GM19025 (cell line): ENCODE results near the gene UBAC2.
"Not testable (repeated sequence)": the region's sequence is repeated elsewhere in the genome, so short reads cannot be mapped to it uniquely, and the experiment has no call there.

ENCODE experiments used
- ATAC-seq: cut with Tn5 transposase; IDR thresholded peaks from one replicate; pipeline ENCODE4 v1.9.1; 2021; ENCODE audit warnings: mild to moderate bottlenecking, low read depth, moderate library complexity; ENCODE audit not compliant: unreplicated experiment

The UBAC2 gene

GRCh38 chr13:99405966-99406365 lies 205.3 kb downstream of the UBAC2 start:
- no peak for ATAC-seq

GRCh38 chr13:99406799-99407201 lies 206.1 kb downstream of the UBAC2 start:
- ATAC-seq = no peak

- ATAC-seq = no peak
These were observed 207.4 kb downstream of the UBAC2 start for GRCh38 chr13:99407906-99408702.

GRCh38 chr13:99408703-99409000 lies 208.0 kb downstream of the UBAC2 start:
- no peak for ATAC-seq

- ATAC-seq = not testable (repeated sequence)
These were observed 208.9 kb downstream of the UBAC2 start for GRCh38 chr13:99409461-99410083.

GRCh38 chr13:99410646-99411475 lies 210.2 kb downstream of the UBAC2 start:
- peak; percentile 52 for ATAC-seq

GRCh38 chr13:99412856-99413255 lies 212.2 kb downstream of the UBAC2 start:
- ATAC-seq = no peak

- no peak for ATAC-seq
These were observed 213.7 kb downstream of the UBAC2 start for GRCh38 chr13:99414048-99414995.

GRCh38 chr13:99415014-99415650 lies 214.5 kb downstream of the UBAC2 start:
- ATAC-seq = no peak

GRCh38 chr13:99415851-99416331 lies 215.2 kb downstream of the UBAC2 start:
- no peak for ATAC-seq

- ATAC-seq = no peak
These were observed 215.9 kb downstream of the UBAC2 start for GRCh38 chr13:99416411-99417121.

GRCh38 chr13:99417201-99418102 lies 216.8 kb downstream of the UBAC2 start:
- no peak for ATAC-seq

GRCh38 chr13:99418103-99418842 lies 217.6 kb downstream of the UBAC2 start:
- ATAC-seq = no peak

GRCh38 chr13:99418843-99419140 lies 218.1 kb downstream of the UBAC2 start:
- no peak for ATAC-seq

- no peak for ATAC-seq
These were observed 219.1 kb downstream of the UBAC2 start for GRCh38 chr13:99419591-99420243.

- ATAC-seq = no peak
These were observed 220.6 kb downstream of the UBAC2 start for GRCh38 chr13:99421271-99421670.
